IMR-90 (cell line): Measurements from ENCODE around the gene CIART. TPM values are rescaled to one million over a fixed set of nuclear protein-coding genes. Genes with fewer than 3 reads are reported as not detected.
A peak's percentile ranks its signal among the peaks of the same experiment; 100 is the strongest.

Source experiments
- ATAC-seq: fragments of 200-7000 bp; cut with Tn5 transposase; 2 replicates; pipeline ENCODE4 v1.9.1; 2020; ENCODE audit warnings: low read depth, mild to moderate bottlenecking, moderate library complexity
- BruUV-seq: library from RNA; stranded (reverse); fragments of 400-500 nt; replicated peaks from 2 replicates; lab custom pipeline; 2021; lab: Mats Ljungman, UMichigan
- CTCF ChIA-PET: fragments of 300-600 bp; formaldehyde crosslinking; extraction: SDS; loops from one replicate; lab custom pipeline; 2021; ENCODE audit warnings: antibody characterized with exemption; lab: Yijun Ruan, JAX
- POLR2A ChIA-PET: fragments of 300-600 bp; sonication (Branson Sonifier 250); formaldehyde crosslinking; loops from one replicate; lab custom pipeline; 2022; ENCODE audit warnings: antibody characterized with exemption; ENCODE audit not compliant: unreplicated experiment; lab: Charles Lee
- DNase-seq: peaks from one replicate; pipeline ENCODE4 v3.0.0; 2013
- H2AFZ ChIP-seq: replicated peaks from 2 replicates; pipeline ENCODE3; 2013; ENCODE audit warnings: low read length, mild to moderate bottlenecking; ENCODE audit not compliant: poor library complexity
- H2AK5ac ChIP-seq: 2 replicates; pipeline ENCODE4 v1.6.1; 2013; ENCODE audit warnings: low read depth, low read length, inconsistent platforms
- H2AK9ac ChIP-seq: replicated peaks from 2 replicates; pipeline ENCODE3; 2013; ENCODE audit warnings: mild to moderate bottlenecking, low read depth, low read length, moderate library complexity; ENCODE audit not compliant: poor library complexity
- H2BK120ac ChIP-seq: 2 replicates; pipeline ENCODE4 v1.6.1; 2013; ENCODE audit warnings: low read depth, low read length, inconsistent platforms
- H2BK15ac ChIP-seq: 3 replicates; pipeline ENCODE4 v1.6.1; 2013; ENCODE audit warnings: low read depth, low read length, inconsistent platforms
- H2BK20ac ChIP-seq: 2 replicates; pipeline ENCODE4 v1.6.1; 2013; ENCODE audit warnings: low read depth, mild to moderate bottlenecking, inconsistent platforms, low read length, moderate library complexity
- H2BK5ac ChIP-seq: 2 replicates; pipeline ENCODE4 v1.6.1; 2013; ENCODE audit warnings: mild to moderate bottlenecking, low read depth, low read length, inconsistent platforms; ENCODE audit not compliant: poor library complexity, severe bottlenecking
- H3K14ac ChIP-seq: replicated peaks from 2 replicates; pipeline ENCODE4 v1.6.1; 2013; ENCODE audit warnings: low read depth, low read length, inconsistent platforms
- H3K18ac ChIP-seq: 2 replicates; pipeline ENCODE4 v1.6.1; 2013; ENCODE audit warnings: low read depth, low read length, control low read depth
- H3K23ac ChIP-seq: 2 replicates; pipeline ENCODE4 v1.6.1; 2013; ENCODE audit warnings: low read depth, low read length, inconsistent platforms
- H3K27ac ChIP-seq: 2 replicates; pipeline ENCODE4 v1.5.1; 2013; ENCODE audit warnings: mild to moderate bottlenecking, control low read depth, low read length; ENCODE audit not compliant: insufficient read depth
- H3K27me3 ChIP-seq: 2 replicates; pipeline ENCODE4 v1.6.1; 2013; ENCODE audit warnings: low read length; ENCODE audit not compliant: control insufficient read depth, insufficient read depth
- H3K36me3 ChIP-seq: 2 replicates; pipeline ENCODE4 v1.6.1; 2013; ENCODE audit warnings: low read length, mixed read lengths; ENCODE audit not compliant: control insufficient read depth, insufficient read depth
- H3K4ac ChIP-seq: 2 replicates; pipeline ENCODE4 v1.6.1; 2013; ENCODE audit warnings: low read depth, low read length, inconsistent platforms
- H3K4me1 ChIP-seq: 2 replicates; pipeline ENCODE4 v1.6.1; 2013; ENCODE audit warnings: low read length, mixed read lengths; ENCODE audit not compliant: control insufficient read depth, insufficient read depth
- H3K4me2 ChIP-seq: 2 replicates; pipeline ENCODE4 v1.6.1; 2013; ENCODE audit warnings: low read depth, mild to moderate bottlenecking, control low read depth, low read length, moderate library complexity
- H3K4me3 ChIP-seq: 2 replicates; pipeline ENCODE4 v1.5.1; 2013; ENCODE audit warnings: low read depth, mild to moderate bottlenecking, control low read depth, low read length, moderate library complexity; ENCODE audit not compliant: insufficient read depth
- H3K56ac ChIP-seq: 2 replicates; pipeline ENCODE4 v1.6.1; 2013; ENCODE audit warnings: low read length, inconsistent platforms; ENCODE audit not compliant: insufficient read depth; ENCODE audit errors: extremely low read depth
- H3K79me1 ChIP-seq, 2 experiments: 2 replicates each; pipeline ENCODE4 v1.6.1; 2013; ENCODE audit warnings: low read length in 2 of 2, inconsistent platforms in 1 of 2, low read depth in 1 of 2
- H3K9ac ChIP-seq: 2 replicates; pipeline ENCODE4 v1.6.1; 2013; ENCODE audit warnings: low read depth, low read length, control low read depth
- H3K9me1 ChIP-seq: 2 replicates; pipeline ENCODE4 v1.6.1; 2013; ENCODE audit warnings: low read length, inconsistent platforms; ENCODE audit not compliant: insufficient read depth
- H3K9me3 ChIP-seq: 2 replicates; pipeline ENCODE4 v1.6.1; 2013; ENCODE audit warnings: low read length; ENCODE audit not compliant: control insufficient read depth, insufficient read depth
- H4K20me1 ChIP-seq: 2 replicates; pipeline ENCODE4 v1.6.1; 2013; ENCODE audit warnings: low read length, inconsistent platforms; ENCODE audit not compliant: insufficient read depth
- H4K5ac ChIP-seq: 2 replicates; pipeline ENCODE4 v1.6.1; 2013; ENCODE audit warnings: mild to moderate bottlenecking, low read depth, low read length, control low read depth
- H4K8ac ChIP-seq, 2 experiments: 2 replicates each; pipeline ENCODE4 v1.6.1; 2013; ENCODE audit warnings: low read depth in 2 of 2, low read length in 2 of 2, control low read depth in 1 of 2, inconsistent platforms in 1 of 2
- H4K91ac ChIP-seq: 2 replicates; pipeline ENCODE4 v1.6.1; 2013; ENCODE audit warnings: low read depth, low read length, inconsistent platforms; ENCODE audit not compliant: insufficient read depth
- MXI1 ChIP-seq: IDR thresholded peaks from 2 replicates; pipeline ENCODE4 v1.6.1; 2012; ENCODE audit warnings: low read depth, mild to moderate bottlenecking, low read length, moderate library complexity, borderline replicate concordance
- NFE2L2 ChIP-seq: fragments of 150-350 bp; IDR thresholded peaks from 2 replicates; pipeline ENCODE4 v1.6.1; 2016; ENCODE audit warnings: low read depth, mild to moderate bottlenecking, low read length
- WGBS, 2 experiments: methylation state at CpG; one replicate each; pipeline versions ENCODE4 v1.1.5 to v1.1.7; 2013; ENCODE audit warnings: missing lambda C conversion rate in 2 of 2; ENCODE audit not compliant: insufficient read length in 1 of 2; ENCODE audit errors: extremely low coverage in 2 of 2; 5-methylcytosine and 5-hydroxymethylcytosine counted together
- dilution Hi-C: fragments of 300-500 bp; cut with HindIII; formaldehyde crosslinking; loops from one replicate; pipeline ENCODE4 v1.14.3; 2018; ENCODE audit warnings: low sequenced_read_pairs; ENCODE audit not compliant: unreplicated experiment
- in situ Hi-C: fragments of 300-500 bp; cut with MboI; formaldehyde crosslinking; loops from 3 replicates; pipeline ENCODE4 v1.14.3; 2019; ENCODE audit warnings: low sequenced_read_pairs, inconsistent platforms, mixed read lengths
- intact Hi-C: fragments of 100-400 bp; cut with micrococcal nuclease; formaldehyde crosslinking; loops from 2 replicates; pipeline ENCODE4 v1.10.0; 2022
- polyA plus RNA-seq, 3 experiments: library from polyadenylated mRNA; depleted of rRNA; stranded (reverse); fragments of >200 nt; gene quantifications; 2 replicates each; pipeline ENCODE4 v1.2.3, GENCODE V29; 2012; ENCODE audit warnings: low replicate concordance in 1 of 3
- total RNA-seq: library from RNA; depleted of rRNA; stranded (reverse); fragments of >200 nt; gene quantifications from 2 replicates; pipeline ENCODE4 v1.2.3, GENCODE V29; 2012
- TF ChIP-seq, protein P1 (sequence below): fragments of 150-350 bp; IDR thresholded peaks from 2 replicates; pipeline ENCODE4 v1.6.1; 2017; ENCODE audit warnings: mild to moderate bottlenecking, antibody characterized with exemption, low read length, low read depth

Gene CIART
- total and polyA plus RNA-seq, 2 of the 4 experiments (the other 2 are of a cell fraction), result 16.5 to 18.1 TPM

GRCh38 chr1:150267896-150268295 is 14.5 kb upstream of the CIART start:
- BruUV-seq, result no TSS peak
- TF ChIP-seq, protein P1, sequence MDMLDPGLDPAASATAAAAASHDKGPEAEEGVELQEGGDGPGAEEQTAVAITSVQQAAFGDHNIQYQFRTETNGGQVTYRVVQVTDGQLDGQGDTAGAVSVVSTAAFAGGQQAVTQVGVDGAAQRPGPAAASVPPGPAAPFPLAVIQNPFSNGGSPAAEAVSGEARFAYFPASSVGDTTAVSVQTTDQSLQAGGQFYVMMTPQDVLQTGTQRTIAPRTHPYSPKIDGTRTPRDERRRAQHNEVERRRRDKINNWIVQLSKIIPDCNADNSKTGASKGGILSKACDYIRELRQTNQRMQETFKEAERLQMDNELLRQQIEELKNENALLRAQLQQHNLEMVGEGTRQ, result peak; percentile 40; the same call in 1 of the 2 replicates
- TF ChIP-seq NFE2L2 (no peak), MXI1 (no peak)
- Histone ChIP-seq H3K9me1 (peaks cover 8% of the 10 kb centered on the region), H3K18ac (no peak overlapping the region), H3K36me3 (peaks cover 22% of the 10 kb centered on the region), H3K23ac (peak overlapping the region; percentile 49; the same call in 1 of the 2 replicates), H3K79me1 (peaks cover 16 to 40% of the 10 kb centered on the region in 2 experiments), H3K4me3 (peak overlapping the region; percentile 93), H2AK5ac (peak overlapping the region; percentile 86; the same call in 1 of the 2 replicates), H2BK15ac (no peak overlapping the region), H3K27me3 (no peaks in the 10 kb centered on the region), H2BK5ac (peak overlapping the region; percentile 21), H3K4me2 (peak overlapping the region; percentile 99), H3K14ac (peak overlapping the region; percentile 67), H3K56ac (peak overlapping the region; percentile 70), H4K8ac (peak overlapping the region; percentile 69 to 90; a peak in 3 of 4 replicates), H4K5ac (peak overlapping the region; percentile 83), H2BK120ac (no peak overlapping the region), H3K9ac (peak overlapping the region; percentile 96), H2AK9ac (peak overlapping the region; percentile 86), H2AFZ (no peak overlapping the region), H2BK20ac (no peak overlapping the region), H3K4me1 (peaks cover 6% of the 10 kb centered on the region), H3K9me3 (no peaks in the 10 kb centered on the region), H4K91ac (0 out of 2 replicates have a peak overlapping the region, but pooled peaks have one; percentile 28), H4K20me1 (no peaks in the 10 kb centered on the region), H3K27ac (peak overlapping the region; percentile 87), H3K4ac (peak overlapping the region; percentile 72; the same call in 1 of the 2 replicates)
- WGBS, 2 experiments, result 33% methylated on average over 5 of the region's 6 CpGs; no CpG with 5 or more reads in 1 of the 2 experiments
- in situ Hi-C loops, result loop anchor here (10.0 kb wide), 1 partner anchor 287 kb away; no protein-coding TSS in a partner anchor
- ChIA-PET POLR2A (no interaction called here), CTCF (no interaction called here)
- dilution Hi-C loops, result no loop called here
- ATAC-seq, result no peak
- intact Hi-C loops, result no loop called here
- no peak for DNase-seq
